Measurements from ENCODE around the gene ACSM2A.
"Not testable (repeated sequence)": the region's sequence is repeated elsewhere in the genome, so short reads cannot be mapped to it uniquely, and the experiment has no call there.

Gene ACSM2A

DNA sequence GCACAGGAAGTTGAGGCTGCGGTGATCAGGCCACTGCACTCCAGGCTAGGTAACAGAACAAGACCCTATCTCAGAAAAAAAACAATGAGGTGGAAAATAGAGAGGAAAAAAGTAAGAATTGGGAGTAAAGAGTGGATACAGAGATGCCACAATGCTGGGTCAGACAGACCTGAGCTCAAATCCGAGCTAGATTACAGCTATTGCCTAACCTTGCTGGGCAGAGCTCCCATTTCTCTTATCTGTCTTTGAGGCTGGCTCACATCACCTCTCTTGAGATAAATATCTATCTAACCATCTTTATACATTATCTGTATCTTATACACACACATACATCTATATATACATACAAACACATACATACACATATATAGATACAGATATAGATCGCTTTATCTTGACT lies 65.8 kb downstream of the ACSM2A start:
- Histone ChIP-seq H3K27me3 (ENCODE audit: low read depth, low read length) (peaks cover 25% of the 10 kb centered on the region), H3K9me3 (ENCODE audit: insufficient read depth, low read length) (no peaks in the 10 kb centered on the region), H3K4me3 (ENCODE audit: low read length) (no peak overlapping the region), H4K20me1 (ENCODE audit: insufficient read depth, low read length) (no peaks in the 10 kb centered on the region), H3K36me3 (replicated peaks; ENCODE audit: low read depth, low read length) (no peaks in the 10 kb centered on the region), H3K4me2 (ENCODE audit: low read length) (no peak overlapping the region), H3K9ac (ENCODE audit: low read length) (no peak overlapping the region), H3K79me2 (ENCODE audit: low read length) (no peaks in the 10 kb centered on the region), H3K27ac (ENCODE audit: low read length) (no peak overlapping the region), H2AFZ (ENCODE audit: low read depth, low read length) (no peak overlapping the region), H3K4me1 (ENCODE audit: low read length) (no peaks in the 10 kb centered on the region)
- no peak for TF ChIP-seq EZH2phosphoT487 (IDR thresholded peaks at IDR 0.05; ENCODE audit: low read depth)
- TF ChIP-seq, protein P1, sequence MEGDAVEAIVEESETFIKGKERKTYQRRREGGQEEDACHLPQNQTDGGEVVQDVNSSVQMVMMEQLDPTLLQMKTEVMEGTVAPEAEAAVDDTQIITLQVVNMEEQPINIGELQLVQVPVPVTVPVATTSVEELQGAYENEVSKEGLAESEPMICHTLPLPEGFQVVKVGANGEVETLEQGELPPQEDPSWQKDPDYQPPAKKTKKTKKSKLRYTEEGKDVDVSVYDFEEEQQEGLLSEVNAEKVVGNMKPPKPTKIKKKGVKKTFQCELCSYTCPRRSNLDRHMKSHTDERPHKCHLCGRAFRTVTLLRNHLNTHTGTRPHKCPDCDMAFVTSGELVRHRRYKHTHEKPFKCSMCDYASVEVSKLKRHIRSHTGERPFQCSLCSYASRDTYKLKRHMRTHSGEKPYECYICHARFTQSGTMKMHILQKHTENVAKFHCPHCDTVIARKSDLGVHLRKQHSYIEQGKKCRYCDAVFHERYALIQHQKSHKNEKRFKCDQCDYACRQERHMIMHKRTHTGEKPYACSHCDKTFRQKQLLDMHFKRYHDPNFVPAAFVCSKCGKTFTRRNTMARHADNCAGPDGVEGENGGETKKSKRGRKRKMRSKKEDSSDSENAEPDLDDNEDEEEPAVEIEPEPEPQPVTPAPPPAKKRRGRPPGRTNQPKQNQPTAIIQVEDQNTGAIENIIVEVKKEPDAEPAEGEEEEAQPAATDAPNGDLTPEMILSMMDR (IDR thresholded peaks at IDR 0.05; ENCODE audit: low read depth, low read length), result no peak

- Histone ChIP-seq H3K4me1 (ENCODE audit: low read length) (no peaks in the 10 kb centered on the region), H3K27ac (ENCODE audit: low read length) (no peak overlapping the region), H3K36me3 (replicated peaks; ENCODE audit: low read depth, low read length) (no peaks in the 10 kb centered on the region), H3K9ac (ENCODE audit: low read length) (no peak overlapping the region), H2AFZ (ENCODE audit: low read depth, low read length) (no peak overlapping the region), H3K4me2 (ENCODE audit: low read length) (no peak overlapping the region), H3K9me3 (ENCODE audit: insufficient read depth, low read length) (no peaks in the 10 kb centered on the region), H3K27me3 (ENCODE audit: low read depth, low read length) (peaks cover 10% of the 10 kb centered on the region; the same call in 1 of the 2 replicates), H4K20me1 (ENCODE audit: insufficient read depth, low read length) (no peaks in the 10 kb centered on the region), H3K79me2 (ENCODE audit: low read length) (no peaks in the 10 kb centered on the region), H3K4me3 (ENCODE audit: low read length) (no peak overlapping the region)
- no peak for TF ChIP-seq EZH2phosphoT487 (IDR thresholded peaks at IDR 0.05; ENCODE audit: low read depth)
- TF ChIP-seq, protein P1 (IDR thresholded peaks at IDR 0.05; ENCODE audit: low read depth, low read length), result no peak
These were observed 67.9 kb downstream of the ACSM2A start for GRCh38 chr16:20519231-20519630.

- no peak overlapping the region for H3K4me2 ChIP-seq (ENCODE audit: low read length)
- H2AFZ ChIP-seq (ENCODE audit: low read depth, low read length), result no peak overlapping the region
- no peaks in the 10 kb centered on the region for H3K4me1 ChIP-seq (ENCODE audit: low read length)
- no peaks in the 10 kb centered on the region for H4K20me1 ChIP-seq (ENCODE audit: insufficient read depth, low read length)
- no peak overlapping the region for H3K27ac ChIP-seq (ENCODE audit: low read length)
- no peak overlapping the region for H3K4me3 ChIP-seq (ENCODE audit: low read length)
- no peaks in the 10 kb centered on the region for H3K9me3 ChIP-seq (ENCODE audit: insufficient read depth, low read length)
- H3K27me3 ChIP-seq (ENCODE audit: low read depth, low read length), result peaks cover 10% of the 10 kb centered on the region; the same call in 1 of the 2 replicates
- no peaks in the 10 kb centered on the region for H3K36me3 ChIP-seq (replicated peaks; ENCODE audit: low read depth, low read length)
- no peaks in the 10 kb centered on the region for H3K79me2 ChIP-seq (ENCODE audit: low read length)
- TF ChIP-seq EZH2phosphoT487 (IDR thresholded peaks at IDR 0.05; ENCODE audit: low read depth), result no peak
- TF ChIP-seq, protein P1 (IDR thresholded peaks at IDR 0.05; ENCODE audit: low read depth, low read length), result no peak
- H3K9ac ChIP-seq (ENCODE audit: low read length), result no peak overlapping the region
These were observed 68.8 kb downstream of the ACSM2A start for GRCh38 chr16:20520103-20520502.

GRCh38 chr16:20531795-20532194 lies 80.5 kb downstream of the ACSM2A start:
- not testable (repeated sequence) for H3K4me1 ChIP-seq (ENCODE audit: low read length); H3K4me3 ChIP-seq (ENCODE audit: low read length); H4K20me1 ChIP-seq (ENCODE audit: insufficient read depth, low read length); H3K9me3 ChIP-seq (ENCODE audit: insufficient read depth, low read length); H3K27me3 ChIP-seq (ENCODE audit: low read depth, low read length); H2AFZ ChIP-seq (ENCODE audit: low read depth, low read length); H3K9ac ChIP-seq (ENCODE audit: low read length); H3K79me2 ChIP-seq (ENCODE audit: low read length); H3K4me2 ChIP-seq (ENCODE audit: low read length); H3K36me3 ChIP-seq (replicated peaks; ENCODE audit: low read depth, low read length); H3K27ac ChIP-seq (ENCODE audit: low read length)

DNA sequence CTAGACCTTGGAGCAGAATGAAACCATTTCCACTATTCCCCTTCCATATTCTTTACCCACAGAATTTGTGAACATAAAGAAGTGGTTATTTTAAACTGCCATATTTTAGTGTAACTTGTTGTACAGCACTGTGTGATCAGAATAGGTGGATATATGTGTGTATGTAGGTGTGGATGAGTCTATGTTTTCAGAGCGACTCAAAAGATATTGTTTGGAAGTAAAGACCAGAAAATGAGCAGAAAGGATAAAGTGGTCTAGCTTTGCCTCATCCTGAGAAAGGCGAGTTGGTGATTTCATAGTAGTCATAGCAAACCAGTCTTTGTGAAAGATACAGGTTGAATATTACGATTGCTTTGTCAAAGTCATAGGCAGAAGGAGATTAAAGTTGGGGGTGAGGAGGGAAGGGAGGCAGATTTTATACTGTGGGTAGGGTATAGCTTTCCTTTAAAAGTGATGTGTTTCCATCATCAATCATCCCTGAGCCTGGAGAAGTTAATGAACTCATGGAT lies 81.0 kb downstream of the ACSM2A start:
- H3K27me3 ChIP-seq (ENCODE audit: low read depth, low read length); H4K20me1 ChIP-seq (ENCODE audit: insufficient read depth, low read length); H3K9me3 ChIP-seq (ENCODE audit: insufficient read depth, low read length); H3K4me2 ChIP-seq (ENCODE audit: low read length); H3K27ac ChIP-seq (ENCODE audit: low read length); H3K36me3 ChIP-seq (replicated peaks; ENCODE audit: low read depth, low read length); H3K4me3 ChIP-seq (ENCODE audit: low read length); H2AFZ ChIP-seq (ENCODE audit: low read depth, low read length); H3K79me2 ChIP-seq (ENCODE audit: low read length); H3K4me1 ChIP-seq (ENCODE audit: low read length); H3K9ac ChIP-seq (ENCODE audit: low read length): not testable (repeated sequence)

- H3K79me2 ChIP-seq (ENCODE audit: low read length); H3K9ac ChIP-seq (ENCODE audit: low read length); H3K36me3 ChIP-seq (replicated peaks; ENCODE audit: low read depth, low read length); H2AFZ ChIP-seq (ENCODE audit: low read depth, low read length); H3K27ac ChIP-seq (ENCODE audit: low read length); H3K4me1 ChIP-seq (ENCODE audit: low read length); H4K20me1 ChIP-seq (ENCODE audit: insufficient read depth, low read length); H3K27me3 ChIP-seq (ENCODE audit: low read depth, low read length); H3K4me3 ChIP-seq (ENCODE audit: low read length); H3K9me3 ChIP-seq (ENCODE audit: insufficient read depth, low read length); H3K4me2 ChIP-seq (ENCODE audit: low read length): not testable (repeated sequence)
These were observed 85.3 kb downstream of the ACSM2A start for GRCh38 chr16:20536669-20537068.
